OCI-LY7 (cell line): ENCODE results near the gene KNSTRN. TPM values are rescaled to one million over a fixed set of nuclear protein-coding genes. Genes with fewer than 3 reads are reported as not detected.

Source experiments
- BruUV-seq: library from RNA; stranded (reverse); fragments of 400-500 nt; replicated peaks from 2 replicates; lab custom pipeline; 2021; lab: Mats Ljungman, UMichigan
- CTCF ChIA-PET: fragments of 300-600 bp; sonication (Branson Sonifier 250); formaldehyde crosslinking; loops from one replicate; lab custom pipeline; 2022; ENCODE audit warnings: antibody characterized with exemption; ENCODE audit not compliant: unreplicated experiment; lab: Charles Lee
- POLR2A ChIA-PET: fragments of 300-600 bp; sonication (Branson Sonifier 250); formaldehyde crosslinking; loops from one replicate; lab custom pipeline; 2022; ENCODE audit warnings: antibody characterized with exemption; lab: Charles Lee
- DNase-seq: peaks from one replicate; pipeline ENCODE4 v3.0.0-alpha.2; 2015; ENCODE audit warnings: low spot score
- H2AFZ ChIP-seq: fragments of 200-600 bp; sonication (generic), shearing (Covaris generic); 2 replicates; pipeline ENCODE4 v1.6.1; 2014; ENCODE audit warnings: mild to moderate bottlenecking, antibody characterized with exemption, low read length, moderate library complexity
- H3K27ac ChIP-seq: fragments of 200-600 bp; sonication (generic); 2 replicates; pipeline ENCODE4 v1.5.1; 2014; ENCODE audit warnings: mixed run types, low read depth, mild to moderate bottlenecking, moderate library complexity, low read length, inconsistent platforms; ENCODE audit not compliant: poor library complexity, severe bottlenecking
- H3K36me3 ChIP-seq: fragments of 200-600 bp; sonication (generic); 2 replicates; pipeline ENCODE4 v1.6.1; 2014; ENCODE audit warnings: mild to moderate bottlenecking, antibody characterized with exemption, low read length, moderate library complexity, mixed read lengths; ENCODE audit not compliant: insufficient read depth
- H3K4me1 ChIP-seq: fragments of 200-600 bp; sonication (generic); 2 replicates; pipeline ENCODE4 v1.5.1; 2014; ENCODE audit warnings: mild to moderate bottlenecking, low read length; ENCODE audit not compliant: insufficient read depth, poor library complexity, severe bottlenecking
- H3K4me2 ChIP-seq: fragments of 200-600 bp; sonication (generic); 2 replicates; pipeline ENCODE4 v1.6.1; 2014; ENCODE audit warnings: mild to moderate bottlenecking, low read length
- H3K4me3 ChIP-seq: fragments of 200-600 bp; sonication (generic); 2 replicates; pipeline ENCODE4 v1.5.1; 2014; ENCODE audit warnings: mild to moderate bottlenecking, low read depth, low read length; ENCODE audit not compliant: poor library complexity, severe bottlenecking
- H3K79me2 ChIP-seq: fragments of 200-600 bp; sonication (generic); 2 replicates; pipeline ENCODE4 v1.6.1; 2016; ENCODE audit warnings: low read depth, mild to moderate bottlenecking, low read length, moderate library complexity, mixed read lengths; ENCODE audit not compliant: insufficient read depth
- H3K9me2 ChIP-seq: fragments of 200-600 bp; sonication (generic); 2 replicates; pipeline ENCODE4 v1.6.1; 2016; ENCODE audit warnings: mild to moderate bottlenecking, low read length, mixed read lengths; ENCODE audit not compliant: insufficient read depth
- H3K9me3 ChIP-seq: fragments of 200-600 bp; sonication (generic); 2 replicates; pipeline ENCODE4 v1.6.1; 2014; ENCODE audit warnings: mild to moderate bottlenecking, mixed run types, low read length, mixed read lengths
- H4K20me1 ChIP-seq: fragments of 200-600 bp; sonication (generic); 2 replicates; pipeline ENCODE4 v1.6.1; 2014; ENCODE audit warnings: mild to moderate bottlenecking, antibody characterized with exemption, low read length, moderate library complexity, mixed read lengths; ENCODE audit not compliant: insufficient read depth
- EZH2phosphoT487 ChIP-seq: fragments of 200-600 bp; sonication (generic); IDR thresholded peaks from 2 replicates; pipeline ENCODE4 v1.6.1; 2018; ENCODE audit warnings: low read depth, borderline replicate concordance, mild to moderate bottlenecking, mixed run types, antibody characterized with exemption, low read length, moderate library complexity, mixed read lengths
- intact Hi-C: fragments of 100-400 bp; cut with micrococcal nuclease; formaldehyde crosslinking; loops from one replicate; pipeline ENCODE4 v1.10.0; 2022; ENCODE audit not compliant: unreplicated experiment
- total RNA-seq, 2 experiments: library from RNA; depleted of rRNA in 1 of 2; stranded (reverse); fragments of >200 nt in 1 of 2; shearing (Covaris generic) in 1 of 2; gene quantifications; 2 replicates each; pipeline ENCODE4 v1.2.3, GENCODE V29; 2014 to 2022
- TF ChIP-seq, protein P1 (sequence below): fragments of 200-600 bp; sonication (generic); conservative IDR thresholded peaks from 2 replicates; pipeline ENCODE4 v1.5.1; 2014; ENCODE audit warnings: mild to moderate bottlenecking, antibody characterized with exemption, low read length, moderate library complexity, mixed read lengths

KNSTRN gene
- total RNA-seq, 2 experiments from 2014 or later, result 89.6 to 106 TPM

DNA sequence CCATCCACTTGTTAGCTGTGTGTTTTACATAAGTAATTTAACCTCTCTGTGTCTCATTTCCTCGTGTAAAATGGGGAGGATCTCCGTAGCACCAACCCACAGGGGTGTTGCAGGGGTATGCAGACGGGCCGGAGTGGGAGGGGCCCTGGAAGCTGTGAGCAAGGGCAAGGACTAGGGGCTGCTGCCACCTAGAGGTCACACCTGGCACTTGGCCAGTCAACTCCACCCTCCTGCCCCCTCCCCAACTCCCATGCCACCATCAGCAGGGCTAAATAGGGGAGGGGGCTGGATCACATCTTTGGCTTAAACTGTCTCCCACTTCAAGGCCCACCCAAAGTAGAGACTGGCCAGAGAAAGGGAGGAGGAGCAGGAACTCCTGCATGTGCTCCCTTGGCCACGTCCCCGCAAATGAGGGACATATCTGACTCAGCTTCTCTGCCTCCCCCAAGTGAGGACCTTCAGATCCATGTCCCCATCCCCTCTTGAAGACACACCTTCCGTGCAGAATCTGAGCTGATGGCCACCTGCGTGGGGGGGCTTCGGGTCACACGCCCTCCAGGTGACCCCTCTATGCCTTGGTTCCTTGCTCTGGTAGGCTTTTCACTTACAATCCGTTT is 44.4 kb upstream of the KNSTRN start:
- Histone ChIP-seq H3K27ac (no peak overlapping the region), H3K9me3 (no peaks in the 10 kb centered on the region), H3K79me2 (no peaks in the 10 kb centered on the region), H3K4me1 (peaks cover 13% of the 10 kb centered on the region), H3K4me3 (no peak overlapping the region), H3K9me2 (no peaks in the 10 kb centered on the region), H4K20me1 (no peaks in the 10 kb centered on the region), H3K4me2 (peak overlapping the region; percentile 35; the same call in 1 of the 2 replicates), H2AFZ (peak overlapping the region; percentile 72), H3K36me3 (no peaks in the 10 kb centered on the region)
- ChIA-PET CTCF (interaction anchor here (0.6 to 1.6 kb wide), 8 partner anchors 10 to 59 kb away, joined by 3 to 5 read pairs (median 4); partner anchors contain the start of genes INAFM2 and PLCB2), POLR2A (interaction anchor here (0.5 to 1.3 kb wide), 3 partner anchors 11 to 150 kb away, joined by 3 to 5 read pairs (median 3); partner anchors contain the start of gene INAFM2)
- TF ChIP-seq, protein P1, sequence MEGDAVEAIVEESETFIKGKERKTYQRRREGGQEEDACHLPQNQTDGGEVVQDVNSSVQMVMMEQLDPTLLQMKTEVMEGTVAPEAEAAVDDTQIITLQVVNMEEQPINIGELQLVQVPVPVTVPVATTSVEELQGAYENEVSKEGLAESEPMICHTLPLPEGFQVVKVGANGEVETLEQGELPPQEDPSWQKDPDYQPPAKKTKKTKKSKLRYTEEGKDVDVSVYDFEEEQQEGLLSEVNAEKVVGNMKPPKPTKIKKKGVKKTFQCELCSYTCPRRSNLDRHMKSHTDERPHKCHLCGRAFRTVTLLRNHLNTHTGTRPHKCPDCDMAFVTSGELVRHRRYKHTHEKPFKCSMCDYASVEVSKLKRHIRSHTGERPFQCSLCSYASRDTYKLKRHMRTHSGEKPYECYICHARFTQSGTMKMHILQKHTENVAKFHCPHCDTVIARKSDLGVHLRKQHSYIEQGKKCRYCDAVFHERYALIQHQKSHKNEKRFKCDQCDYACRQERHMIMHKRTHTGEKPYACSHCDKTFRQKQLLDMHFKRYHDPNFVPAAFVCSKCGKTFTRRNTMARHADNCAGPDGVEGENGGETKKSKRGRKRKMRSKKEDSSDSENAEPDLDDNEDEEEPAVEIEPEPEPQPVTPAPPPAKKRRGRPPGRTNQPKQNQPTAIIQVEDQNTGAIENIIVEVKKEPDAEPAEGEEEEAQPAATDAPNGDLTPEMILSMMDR, result peak; percentile 94
- no peak for TF ChIP-seq EZH2phosphoT487
- no TSS peak for BruUV-seq
- DNase-seq, result peak; percentile 81
- intact Hi-C loops, result loop anchor here (1.0 kb wide), 2 partner anchors 17 to 59 kb away; no protein-coding TSS in a partner anchor

DNA sequence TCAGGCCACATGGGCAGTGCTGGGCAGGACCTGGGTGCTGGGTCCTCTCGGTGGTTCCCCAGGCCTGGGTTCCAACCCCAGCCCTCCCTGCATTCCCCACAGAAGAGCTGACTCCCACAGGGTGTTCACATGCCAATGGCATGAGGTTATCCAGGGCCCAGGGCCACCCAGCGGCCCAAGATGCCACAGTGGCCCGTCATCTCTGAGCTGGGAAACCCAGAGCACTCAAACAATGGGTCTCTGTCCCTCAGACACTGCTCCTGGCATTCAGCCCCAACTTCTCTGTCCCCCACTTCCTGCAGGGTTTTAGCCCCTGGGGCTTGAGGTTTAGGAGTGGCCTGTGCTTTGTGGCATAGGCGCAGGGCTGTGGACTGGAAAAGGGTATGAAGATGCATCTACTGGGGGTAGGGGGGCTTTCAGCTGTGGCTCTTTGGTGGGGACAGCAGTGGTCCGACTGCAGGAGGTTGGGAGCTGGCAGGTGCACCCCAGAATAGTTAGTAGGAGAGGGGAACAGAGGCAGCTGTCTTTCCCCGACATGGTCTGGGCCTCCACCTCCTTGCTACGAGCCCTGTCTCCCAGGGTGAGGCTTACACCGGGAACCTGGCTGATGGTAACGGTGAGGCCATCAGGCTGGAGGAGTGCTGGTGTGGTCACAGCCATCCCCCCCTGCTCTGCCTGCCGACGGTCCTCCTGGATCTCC is 43.5 kb upstream of the KNSTRN start:
- CTCF ChIA-PET, result interaction anchor here (1.1 to 1.6 kb wide), 2 partner anchors 16 to 19 kb away, joined by 3 to 5 read pairs; no protein-coding TSS in a partner anchor
- Histone ChIP-seq H3K36me3 (no peaks in the 10 kb centered on the region), H2AFZ (no peak overlapping the region), H3K9me3 (no peaks in the 10 kb centered on the region), H3K27ac (no peak overlapping the region), H3K4me2 (no peak overlapping the region), H3K9me2 (no peaks in the 10 kb centered on the region), H3K4me1 (peaks cover 10% of the 10 kb centered on the region), H3K4me3 (no peak overlapping the region), H3K79me2 (no peaks in the 10 kb centered on the region), H4K20me1 (no peaks in the 10 kb centered on the region)
- no peak for TF ChIP-seq EZH2phosphoT487
- TF ChIP-seq, protein P1, result no peak
- no TSS peak for BruUV-seq
- no peak for DNase-seq
- POLR2A ChIA-PET, result no interaction called here
- intact Hi-C loops, result loop anchor here (1.0 kb wide), 2 partner anchors 18 to 60 kb away; no protein-coding TSS in a partner anchor

DNA sequence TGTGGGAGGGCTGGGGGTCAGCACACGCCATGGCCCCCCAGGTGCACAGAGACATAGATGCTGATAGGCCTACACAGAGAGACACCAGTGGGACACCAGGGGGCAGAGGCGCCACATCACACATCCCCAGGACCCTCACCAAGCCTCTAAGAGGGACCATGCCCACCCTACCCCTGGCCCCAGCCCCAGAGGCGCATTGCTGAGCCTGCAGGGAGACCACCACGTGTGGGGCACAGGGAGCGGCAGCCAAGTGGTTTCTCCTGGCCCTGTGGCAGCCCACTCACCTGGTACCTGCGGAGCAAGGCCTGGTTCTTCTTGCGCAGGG is 42.9 kb upstream of the KNSTRN start:
- Histone ChIP-seq H3K4me3 (no peak overlapping the region), H3K4me2 (no peak overlapping the region), H3K36me3 (no peaks in the 10 kb centered on the region), H2AFZ (no peak overlapping the region), H3K27ac (no peak overlapping the region), H3K79me2 (no peaks in the 10 kb centered on the region), H3K4me1 (peaks cover 9% of the 10 kb centered on the region), H3K9me3 (no peaks in the 10 kb centered on the region), H4K20me1 (no peaks in the 10 kb centered on the region), H3K9me2 (no peaks in the 10 kb centered on the region)
- no TSS peak for BruUV-seq
- intact Hi-C loops, result no loop called here
- TF ChIP-seq, protein P1, result no peak
- TF ChIP-seq EZH2phosphoT487, result no peak
- DNase-seq, result no peak
- ChIA-PET CTCF (interaction anchor here (1.1 kb wide), 1 partner anchor 16 kb away, joined by 3 read pairs; no protein-coding TSS in a partner anchor), POLR2A (no interaction called here)
